GM12864 (cell line): ENCODE data around the gene OTX2.

Experiments
- DNase-seq: peaks from one replicate; pipeline ENCODE4 v3.0.0-alpha.2; 2011; ENCODE audit warnings: low read depth
- H3K4me3 ChIP-seq: 2 replicates; pipeline ENCODE4 v1.5.1; 2011; ENCODE audit warnings: mild to moderate bottlenecking, low read depth, low read length, control low read depth
- CTCF ChIP-seq: IDR thresholded peaks from 2 replicates; pipeline ENCODE4 v1.5.1; 2011; ENCODE audit warnings: low read depth, mild to moderate bottlenecking, moderate library complexity, low read length, control low read depth, inconsistent platforms; ENCODE audit errors: missing control alignments

Gene OTX2

GRCh38 chr14:56817396-56817921 is 7.2 kb upstream of the OTX2 start:
- TF ChIP-seq CTCF, result no peak
- no peak for DNase-seq
- H3K4me3 ChIP-seq, result no peak overlapping the region

GRCh38 chr14:56816574-56817391 is 6.5 kb upstream of the OTX2 start:
- H3K4me3 ChIP-seq, result no peak overlapping the region
- no peak for DNase-seq
- no peak for TF ChIP-seq CTCF

GRCh38 chr14:56815745-56816144 is 5.5 kb upstream of the OTX2 start:
- no peak for DNase-seq
- no peak for TF ChIP-seq CTCF
- H3K4me3 ChIP-seq, result no peak overlapping the region

GRCh38 chr14:56814969-56815700 is 4.9 kb upstream of the OTX2 start:
- TF ChIP-seq CTCF, result no peak
- DNase-seq, result no peak
- no peak overlapping the region for H3K4me3 ChIP-seq

GRCh38 chr14:56814519-56814959 is 4.3 kb upstream of the OTX2 start:
- H3K4me3 ChIP-seq, result no peak overlapping the region
- no peak for TF ChIP-seq CTCF
- no peak for DNase-seq

- no peak for DNase-seq
- TF ChIP-seq CTCF, result no peak
- no peak overlapping the region for H3K4me3 ChIP-seq
Observed at GRCh38 chr14:56813143-56813551, 2.9 kb upstream of the OTX2 start.
